GM23338 (cell line): ENCODE results near the gene GTF3C5.

Experiments
- CREB1 ChIP-seq: fragments of 250-450 bp; sonication (Bioruptor Pico); IDR thresholded peaks from 2 replicates; pipeline ENCODE4 v1.5.0; 2020; ENCODE audit warnings: low read depth, mild to moderate bottlenecking, moderate library complexity
- CTCF ChIP-seq, 2 experiments: fragments of 200-600 bp in 1 of 2; sonication (generic) in 1 of 2; conservative IDR thresholded peaks; 2 replicates each; pipeline versions ENCODE4 v1.5.1 to v1.6.1; 2016 to 2017; ENCODE audit warnings: antibody characterized with exemption in 2 of 2, low read depth in 2 of 2, mild to moderate bottlenecking in 2 of 2, moderate library complexity in 1 of 2
- EZH2 ChIP-seq: fragments of 200-600 bp; sonication (generic); IDR thresholded peaks from one replicate; pipeline ENCODE4 v1.8.0; 2017; ENCODE audit warnings: antibody characterized with exemption, mild to moderate bottlenecking, low read depth; ENCODE audit not compliant: unreplicated experiment
- EZH2phosphoT487 ChIP-seq: fragments of 200-600 bp; sonication (generic); IDR thresholded peaks from one replicate; pipeline ENCODE4 v1.8.1; 2018; ENCODE audit warnings: antibody characterized with exemption; ENCODE audit not compliant: unreplicated experiment
- JUNB ChIP-seq: IDR thresholded peaks from one replicate; pipeline ENCODE4 v1.6.1; 2016; ENCODE audit warnings: antibody characterized with exemption; ENCODE audit not compliant: unreplicated experiment
- POLR2AphosphoS5 ChIP-seq: IDR thresholded peaks from 2 replicates; pipeline ENCODE4 v1.6.1; 2016; ENCODE audit warnings: antibody characterized with exemption, low read depth
- REST ChIP-seq: IDR thresholded peaks from one replicate; pipeline ENCODE4 v1.6.1; 2018; ENCODE audit warnings: antibody characterized with exemption; ENCODE audit not compliant: unreplicated experiment
- ZNF331 ChIP-seq: fragments of 250-450 bp; sonication (Bioruptor Pico); IDR thresholded peaks from 2 replicates; pipeline ENCODE4 v1.5.0; 2020; ENCODE audit warnings: low read depth, mild to moderate bottlenecking, moderate library complexity
- ZNF462 ChIP-seq: fragments of 250-450 bp; sonication (Bioruptor Pico); IDR thresholded peaks from 2 replicates; pipeline ENCODE4 v1.5.0; 2020; ENCODE audit warnings: mild to moderate bottlenecking, moderate library complexity

DNA sequence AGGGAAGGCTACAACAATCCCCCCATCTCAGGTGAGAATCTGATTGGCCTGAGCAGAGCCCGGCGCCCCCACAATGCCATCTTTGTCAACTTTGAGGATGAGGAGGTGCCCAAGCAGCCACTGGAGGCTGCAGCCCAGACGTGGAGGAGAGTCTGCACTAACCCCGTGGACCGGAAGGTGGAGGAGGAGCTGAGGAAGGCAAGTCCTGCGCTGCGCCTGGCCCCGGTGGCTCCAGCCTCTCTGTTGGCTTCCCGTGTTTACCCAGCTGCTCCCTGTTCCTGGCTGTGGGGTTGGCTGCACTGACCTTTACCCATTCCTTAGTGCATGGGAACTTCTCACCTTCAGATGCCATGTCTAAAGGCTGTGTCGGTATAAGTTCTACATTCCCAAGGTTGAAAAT is 20.0 kb downstream of the GTF3C5 start:
- no peak for TF ChIP-seq CTCF (conservative IDR thresholded peaks at IDR 0.05; ENCODE audit: low read depth in 2 of 2)
- TF ChIP-seq JUNB, result no peak
- no peak for TF ChIP-seq POLR2AphosphoS5
- TF ChIP-seq EZH2, result no peak
- TF ChIP-seq REST, result no peak
- TF ChIP-seq ZNF331, result no peak
- no peak for TF ChIP-seq CREB1 (CRISPR knock-in tag)
- TF ChIP-seq EZH2phosphoT487, result no peak
- TF ChIP-seq ZNF462, result no peak
